Activated CD4-positive, alpha-beta T cell treated with anti-CD3 and anti-CD28 coated beads, Interleukin-2, amount 50 U/mL, for 1 hour (primary cell): ENCODE results near the gene PKP1.

Experiments
- DNase-seq: peaks from one replicate; pipeline ENCODE4 v3.0.0-alpha.2; 2020

The PKP1 gene

DNA sequence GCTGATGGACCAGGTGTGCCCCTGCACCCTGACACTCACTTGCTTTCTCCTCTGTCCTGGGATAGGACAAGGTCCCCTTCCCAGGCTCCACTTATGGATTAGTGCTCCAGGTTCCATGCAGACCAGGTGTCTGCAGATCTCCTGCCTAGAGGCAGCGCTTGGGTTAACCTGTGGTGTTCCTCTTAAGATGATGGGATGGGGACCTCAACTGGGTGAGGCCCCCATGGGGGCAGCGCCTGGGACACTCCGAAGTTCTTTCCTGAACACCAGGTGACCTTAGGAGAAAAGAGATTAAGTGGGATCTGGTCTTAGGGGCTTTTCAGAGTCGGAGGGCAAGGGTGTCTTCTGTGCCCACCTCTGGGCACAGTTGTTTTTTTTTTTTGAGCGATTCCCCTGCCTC lies 72.9 kb downstream of the PKP1 start:
- no peak for DNase-seq

GRCh38 chr1:201356701-201357100 lies 73.4 kb downstream of the PKP1 start:
- no peak for DNase-seq

DNA sequence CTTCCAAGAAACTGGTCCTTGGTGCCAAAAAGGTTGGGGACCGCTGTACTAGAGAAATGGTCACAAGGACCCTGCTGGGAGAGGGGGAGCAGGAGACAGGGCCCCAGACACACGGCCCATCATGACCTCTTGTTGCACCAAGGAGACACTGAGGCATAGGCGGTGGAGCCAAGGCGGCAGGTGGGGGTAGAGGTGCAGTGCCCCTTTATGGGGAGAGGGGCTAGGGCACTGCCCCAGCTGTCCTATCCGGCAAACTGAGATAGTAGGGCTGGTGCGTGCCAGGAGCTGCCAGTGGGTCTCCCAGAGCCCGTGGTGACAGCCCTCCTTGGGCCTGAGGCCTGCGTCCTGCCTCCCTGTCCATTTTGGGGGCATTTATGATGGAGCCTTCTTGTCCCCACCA lies 73.9 kb downstream of the PKP1 start:
- no peak for DNase-seq

DNA sequence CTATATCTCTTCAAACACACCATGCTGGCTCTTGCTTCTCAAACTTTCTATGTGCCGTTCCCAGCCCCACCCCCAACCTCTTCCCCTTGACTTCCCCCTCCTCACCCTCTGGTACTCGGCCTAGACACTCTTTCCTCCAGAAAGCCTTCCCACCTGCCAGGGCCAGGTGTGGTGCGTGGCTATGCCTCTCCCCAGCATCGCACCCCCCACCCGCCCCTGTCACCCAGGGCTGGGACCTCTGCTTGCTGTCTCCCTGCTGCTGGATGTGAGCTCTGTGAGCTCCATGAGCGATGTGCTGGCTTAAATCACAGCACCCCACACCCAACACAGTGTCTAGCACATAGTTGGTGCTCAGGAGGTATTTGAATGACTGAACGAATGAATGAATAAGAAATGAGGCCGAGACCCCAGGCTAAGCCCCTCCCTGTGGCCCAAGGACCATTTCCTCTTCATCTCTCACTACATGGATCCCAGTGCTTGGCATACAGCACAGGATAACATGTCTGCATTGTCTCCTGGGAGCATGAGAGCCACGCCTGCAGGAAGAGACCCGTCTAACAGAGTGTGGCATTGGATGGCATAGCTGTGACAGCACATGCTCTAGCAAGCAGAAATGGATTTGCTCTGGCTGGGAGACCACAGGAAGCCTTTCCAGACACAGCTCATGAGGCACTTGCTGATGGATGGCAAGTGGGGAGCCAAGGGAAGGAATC lies 74.5 kb downstream of the PKP1 start:
- no peak for DNase-seq

DNA sequence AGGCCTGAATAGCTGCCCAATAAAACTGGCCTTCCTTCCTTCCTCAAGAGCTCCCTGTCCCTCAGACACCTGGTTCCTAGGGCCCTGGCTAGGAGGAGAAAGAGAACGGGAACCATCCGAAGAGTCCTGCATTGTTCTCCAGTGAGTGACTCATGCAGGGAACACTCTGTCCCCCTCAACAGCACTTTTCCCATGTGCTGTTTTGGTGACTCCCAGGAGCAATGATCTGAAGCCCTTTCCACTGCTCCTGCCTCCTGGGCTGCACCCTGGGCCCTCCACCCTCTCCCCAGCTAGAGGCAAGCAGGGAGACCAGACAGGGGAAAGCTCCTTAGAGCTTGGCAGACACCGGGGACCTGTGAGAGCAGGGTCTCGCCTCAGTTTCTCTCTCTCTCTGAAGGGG lies 75.3 kb downstream of the PKP1 start:
- DNase-seq, result no peak

- no peak for DNase-seq
Observed at GRCh38 chr1:201359031-201359872, 75.9 kb downstream of the PKP1 start.

GRCh38 chr1:201359873-201360210 lies 76.5 kb downstream of the PKP1 start:
- no peak for DNase-seq

DNA sequence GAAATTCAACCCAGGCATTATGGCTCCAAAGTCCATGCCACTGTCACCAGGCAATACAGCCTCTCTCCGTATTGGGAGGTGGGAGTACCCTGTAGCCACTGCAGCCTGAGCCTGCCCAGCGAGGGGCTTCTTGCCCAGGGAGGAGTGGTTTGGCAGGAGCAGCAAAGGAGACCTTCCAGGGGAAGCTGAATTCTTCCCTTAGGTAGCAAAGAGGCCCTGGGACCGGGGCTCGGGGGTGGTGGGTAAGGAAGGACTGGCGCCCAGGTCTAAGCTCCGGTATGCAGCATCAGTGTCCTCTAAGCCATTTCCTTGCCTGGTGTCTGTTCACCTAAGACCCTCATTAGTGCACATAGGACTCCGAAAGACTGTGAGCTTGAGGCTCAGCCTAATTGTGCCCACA lies 77.2 kb downstream of the PKP1 start:
- DNase-seq, result no peak

- DNase-seq, result no peak
Observed at GRCh38 chr1:201360901-201361651, 77.8 kb downstream of the PKP1 start.

GRCh38 chr1:201361652-201362504 lies 78.6 kb downstream of the PKP1 start:
- no peak for DNase-seq

DNA sequence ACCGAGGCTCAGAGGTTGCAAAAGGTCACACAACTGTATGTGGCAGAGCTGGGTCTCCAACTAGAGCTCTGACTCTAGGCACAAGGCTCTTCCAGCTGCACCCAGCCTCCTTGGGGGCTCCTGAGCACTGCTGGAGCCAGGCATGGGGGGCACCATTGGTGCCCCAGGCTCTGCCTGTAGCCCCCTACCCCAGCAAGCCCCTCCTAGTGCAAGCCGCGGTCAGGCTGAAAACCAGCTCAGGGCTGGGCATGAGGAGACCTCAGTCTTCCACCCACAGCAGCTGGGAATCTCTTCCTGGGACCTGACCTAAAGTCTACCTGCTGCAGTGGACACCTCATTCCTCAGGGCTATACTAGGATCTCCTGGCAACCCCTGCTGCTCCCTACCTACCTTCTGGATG lies 79.6 kb downstream of the PKP1 start:
- no peak for DNase-seq

DNA sequence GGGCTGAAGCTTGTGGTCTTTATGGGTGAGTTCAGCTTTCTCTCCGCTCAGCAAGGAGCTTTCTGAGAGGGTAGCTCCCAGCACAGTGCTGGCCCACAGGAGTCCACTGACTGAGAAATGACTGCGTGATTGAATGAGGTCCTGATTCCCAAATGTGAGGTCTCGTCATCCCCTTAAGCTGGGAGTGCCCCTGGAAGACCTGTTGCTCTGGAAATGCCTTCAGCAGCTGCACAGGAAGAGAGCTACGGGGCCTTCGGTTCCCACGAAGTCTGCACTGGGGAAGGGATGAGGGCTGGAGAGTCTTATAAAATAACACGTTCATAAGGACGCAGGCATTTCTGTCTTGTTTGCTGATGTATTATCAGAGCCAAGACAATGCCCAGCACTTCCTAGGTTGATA lies 80.2 kb downstream of the PKP1 start:
- no peak for DNase-seq

GRCh38 chr1:201364808-201365105 lies 81.5 kb downstream of the PKP1 start:
- no peak for DNase-seq

- no peak for DNase-seq
Observed at GRCh38 chr1:201365251-201365650, 81.9 kb downstream of the PKP1 start.

DNA sequence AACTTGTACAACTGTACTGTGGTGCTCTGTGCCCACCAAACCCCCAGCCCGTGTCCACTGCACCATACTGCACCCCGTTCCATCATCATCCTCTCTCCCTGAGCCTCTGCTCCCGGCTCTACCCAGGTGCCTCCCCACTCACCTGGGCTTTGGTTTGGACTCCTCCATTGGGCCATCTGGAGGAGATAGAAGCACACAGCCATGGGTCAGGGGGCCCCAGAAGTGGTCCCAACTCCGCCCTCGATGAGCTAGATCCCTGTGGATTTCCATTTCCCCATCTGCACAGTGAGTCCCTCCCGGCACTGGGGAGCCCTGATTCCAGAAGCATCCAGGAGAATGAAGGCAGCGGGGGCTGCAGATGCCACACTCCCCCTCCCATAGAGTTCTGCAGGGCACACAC lies 83.4 kb downstream of the PKP1 start:
- no peak for DNase-seq

GRCh38 chr1:201369209-201369608 lies 85.9 kb downstream of the PKP1 start:
- DNase-seq, result no peak

DNA sequence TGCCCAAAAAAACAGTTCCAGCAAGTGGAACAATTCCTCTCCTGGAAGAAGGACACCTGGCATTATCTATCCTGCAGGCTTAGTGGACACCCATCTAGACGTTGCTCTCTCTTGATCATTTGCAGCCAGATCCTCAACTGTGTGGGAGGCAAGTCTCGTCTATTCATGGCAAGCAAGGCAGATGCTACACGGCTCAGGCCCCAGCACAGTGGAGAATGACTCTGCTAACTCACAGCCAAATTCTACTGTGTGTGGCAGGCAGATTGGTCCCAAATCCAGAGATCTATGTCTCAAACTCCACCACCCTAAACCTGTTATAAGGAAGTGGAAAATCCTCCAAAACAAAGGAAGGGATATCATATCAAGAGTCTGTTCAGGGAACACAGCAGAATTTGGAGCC lies 87.2 kb downstream of the PKP1 start:
- no peak for DNase-seq

- DNase-seq, result no peak
Observed at GRCh38 chr1:201371276-201371675, 88.0 kb downstream of the PKP1 start.

DNA sequence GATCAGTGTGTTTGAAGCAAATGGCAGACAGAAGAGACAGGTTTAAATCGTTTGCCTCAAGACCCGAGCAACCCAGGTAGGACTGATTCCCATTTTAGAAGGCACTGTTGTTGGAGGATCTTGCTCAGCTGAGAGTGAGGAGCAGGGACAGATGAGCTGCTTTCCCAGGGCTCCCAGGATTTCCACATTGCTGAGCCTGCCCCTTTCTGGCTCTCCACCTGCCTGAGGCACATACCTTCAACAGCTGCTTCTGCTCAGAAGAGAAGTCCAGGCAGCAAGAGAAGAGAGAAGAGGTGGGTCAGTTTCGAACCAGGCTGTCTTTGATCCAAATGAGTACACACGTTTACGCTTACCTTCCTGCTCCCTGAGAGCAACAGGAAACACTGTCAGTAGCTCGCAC lies 88.5 kb downstream of the PKP1 start:
- no peak for DNase-seq

- no peak for DNase-seq
Observed at GRCh38 chr1:201374364-201374763, 91.1 kb downstream of the PKP1 start.

DNA sequence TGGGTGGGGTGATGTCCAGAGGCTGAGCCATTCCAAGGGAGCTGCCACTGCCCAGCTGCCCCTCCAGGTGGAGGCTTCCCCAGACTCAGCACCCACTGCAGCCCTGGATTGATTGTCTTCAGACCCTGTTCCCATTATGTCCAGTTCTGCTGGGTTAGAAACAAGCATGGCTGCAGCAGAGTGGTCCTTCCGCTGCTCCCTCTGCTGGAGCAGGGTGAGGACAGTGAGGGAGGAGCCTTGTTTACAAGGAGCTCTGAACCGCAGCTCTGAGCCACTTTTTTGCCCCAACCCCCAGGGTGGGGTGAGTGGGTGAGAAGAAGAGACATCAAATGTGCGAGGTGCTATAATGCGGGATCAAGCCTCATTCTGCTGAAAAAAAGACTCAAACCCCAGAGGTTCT lies 91.9 kb downstream of the PKP1 start:
- no peak for DNase-seq

GRCh38 chr1:201376107-201376463 lies 92.8 kb downstream of the PKP1 start:
- no peak for DNase-seq
